Spleen (tissue), 11 donors: ENCODE measurements around the gene ZNF652. TPM values are rescaled to one million over a fixed set of nuclear protein-coding genes. Genes with fewer than 3 reads are reported as not detected.
A peak's percentile ranks its signal among the peaks of the same experiment; 100 is the strongest.

Experiments used
- DNase-seq: peaks from one replicate; pipeline ENCODE4 v3.0.0-alpha.2; 2020
- H3K27ac ChIP-seq, 8 donors: fragments of 200-600 bp; sonication (generic) in 7 of 8; 1 replicate in 4 of 8; 2 replicates in 4 of 8; pipeline versions ENCODE4 v1.5.0 to v1.8.0; 2016 to 2021; ENCODE audit warnings: inconsistent platforms in 4 of 8, mild to moderate bottlenecking in 4 of 8, moderate library complexity in 1 of 8
- H3K27me3 ChIP-seq, 7 donors: fragments of 200-600 bp; sonication (generic) in 6 of 7; replicated peaks in 1 of 7; 1 replicate in 4 of 7; 2 replicates in 3 of 7; pipeline versions ENCODE4 v1.5.0 to v1.8.0; 2016 to 2021; ENCODE audit warnings: inconsistent platforms in 3 of 7, mild to moderate bottlenecking in 1 of 7
- H3K36me3 ChIP-seq, 6 donors: fragments of 200-600 bp; sonication (generic) in 5 of 6; 1 replicate in 4 of 6; 2 replicates in 2 of 6; pipeline versions ENCODE4 v1.5.0 to v1.8.0; 2016 to 2021; ENCODE audit warnings: inconsistent platforms in 2 of 6
- H3K4me1 ChIP-seq, 6 donors: fragments of 200-600 bp; sonication (generic) in 5 of 6; 1 replicate in 3 of 6; 2 replicates in 3 of 6; pipeline versions ENCODE4 v1.5.0 to v1.8.0; 2016 to 2021; ENCODE audit warnings: inconsistent platforms in 3 of 6
- H3K4me3 ChIP-seq, 8 donors: fragments of 200-600 bp; sonication (generic) in 7 of 8; 1 replicate in 4 of 8; 2 replicates in 4 of 8; pipeline versions ENCODE4 v1.5.0 to v1.8.0; 2016 to 2021; ENCODE audit warnings: inconsistent platforms in 4 of 8, mild to moderate bottlenecking in 4 of 8, moderate library complexity in 2 of 8
- H3K9me3 ChIP-seq, 8 donors: fragments of 200-600 bp; sonication (generic) in 7 of 8; 1 replicate in 4 of 8; 2 replicates in 4 of 8; pipeline versions ENCODE4 v1.5.0 to v1.8.0; 2016 to 2021; ENCODE audit warnings: inconsistent platforms in 4 of 8
- CTCF ChIP-seq, 11 experiments: fragments of 200-600 bp in 7 of 11; fragments of 450-650 bp in 4 of 11; sonication (generic) in 4 of 11; IDR thresholded peaks in 8 of 11; conservative IDR thresholded peaks in 3 of 11; 1 replicate in 7 of 11; 2 replicates in 4 of 11; pipeline versions ENCODE4 v1.4.0 to v1.8.0; 2016 to 2021; ENCODE audit warnings: antibody characterized with exemption in 11 of 11, inconsistent platforms in 4 of 11, mild to moderate bottlenecking in 1 of 11
- POLR2A ChIP-seq, 3 donors: fragments of 450-650 bp; IDR thresholded peaks; one replicate each; pipeline ENCODE4 v1.5.1; 2017; ENCODE audit warnings: antibody characterized with exemption in 3 of 3, mild to moderate bottlenecking in 1 of 3
- POLR2AphosphoS5 ChIP-seq, 3 donors: sonication (generic); formaldehyde crosslinking; IDR thresholded peaks; one replicate each; pipeline ENCODE4 v1.5.1; 2017; ENCODE audit warnings: antibody characterized with exemption in 3 of 3
- WGBS, 5 donors: extraction: QIAGEN DNeasy Blood & Tissue Kit in 3 of 5; methylation state at CpG; one replicate each; pipeline versions ENCODE4 v1.1.5 to v1.1.7; 2013 to 2018; 5-methylcytosine and 5-hydroxymethylcytosine counted together
- intact Hi-C: fragments of 100-400 bp; cut with DNase I; formaldehyde crosslinking; loops from one replicate; pipeline ENCODE4 v1.15.0; 2023; ENCODE audit warnings: low total_unique reads
- polyA plus RNA-seq, 3 donors: library from polyadenylated mRNA; stranded (reverse); fragments of 200-250 nt; gene quantifications; one replicate each; pipeline ENCODE4 v1.2.1, GENCODE V29; 2013
- total RNA-seq, 7 donors: library from RNA; depleted of rRNA in 3 of 7; stranded (reverse); fragments of >200 nt in 3 of 7; fragmentation: NEBNext Ultra II Directional in 4 of 7; extraction: Animal tissue kit (Norgen Biotek cat#: 25700) in 4 of 7; gene quantifications; one replicate each; pipeline versions ENCODE4 v1.1.0 to v1.2.1, GENCODE V29; 2016 to 2021
- donor health status: healthy with polysubstance abuse.
- donor health status: DM: no; HTN: no; CAD: no; lungs with moderate emphysema.
- donor health status: DM: no; HTN: no; CAD: no.
- donor health status: Bipolar disorder and iron deficiency.
- donor health status: healthy.
- donor health status: DM: no; HTN: no; CAD: no.
- donor health status: DM: yes; HTN: yes; CAD: no.

Gene ZNF652
- total and polyA plus RNA-seq, 10 donors = 18.2 to 73.9 (median 52.5) TPM

GRCh38 chr17:49333804-49334203, 28.2 kb downstream of the ZNF652 start:
- peaks cover 0 to 68% (median 13%) of the 10 kb centered on the region in 6 donors for H3K4me1 ChIP-seq
- TF ChIP-seq POLR2AphosphoS5 (IDR thresholded peaks at IDR 0.05) = no peak
- TF ChIP-seq POLR2A (IDR thresholded peaks at IDR 0.05) = no peak
- TF ChIP-seq CTCF (IDR thresholded peaks at IDR 0.05 in 8 of 11, conservative IDR thresholded peaks at IDR 0.05 in 3 of 11) = no peak
- no peaks in the 10 kb centered on the region for H3K36me3 ChIP-seq
- H3K4me3 ChIP-seq = no peak overlapping the region
- H3K27ac ChIP-seq = no peak overlapping the region
- H3K27me3 ChIP-seq = no peaks in the 10 kb centered on the region
- DNase-seq = no peak
- H3K9me3 ChIP-seq = no peaks in the 10 kb centered on the region
- intact Hi-C loops = no loop called here
- WGBS, 5 donors = 51 to 77% (median 69%) methylated on average over 1 of the region's 1 CpG

- 66 to 78% (median 74%) methylated on average over 5 of the region's 5 CpGs for WGBS, 5 donors
- H3K4me3 ChIP-seq = peak overlapping the region in 1 of 8 donors; percentile 8
- DNase-seq = no peak
Observed at GRCh38 chr17:49327835-49328784, 33.9 kb downstream of the ZNF652 start.

GRCh38 chr17:49325980-49326379, 36.1 kb downstream of the ZNF652 start:
- no peaks in the 10 kb centered on the region for H3K36me3 ChIP-seq
- no peak overlapping the region for H3K4me3 ChIP-seq
- TF ChIP-seq POLR2AphosphoS5 (IDR thresholded peaks at IDR 0.05) (no peak), CTCF (IDR thresholded peaks at IDR 0.05 in 8 of 11, conservative IDR thresholded peaks at IDR 0.05 in 3 of 11) (no peak), POLR2A (IDR thresholded peaks at IDR 0.05) (no peak)
- peaks cover 0 to 67% (median 17%) of the 10 kb centered on the region in 6 donors for H3K4me1 ChIP-seq
- no peaks in the 10 kb centered on the region for H3K27me3 ChIP-seq
- no peak for DNase-seq
- 94 to 99% (median 96%) methylated on average over 2 of the region's 2 CpGs for WGBS, 5 donors
- H3K27ac ChIP-seq = no peak overlapping the region
- H3K9me3 ChIP-seq = no peaks in the 10 kb centered on the region
- intact Hi-C loops = no loop called here

More at GRCh38 chr17:49327835-49328784, 33.9 kb downstream of the ZNF652 start:
- no peaks in the 10 kb centered on the region for H3K36me3 ChIP-seq
- no peaks in the 10 kb centered on the region for H3K9me3 ChIP-seq
- TF ChIP-seq CTCF (IDR thresholded peaks at IDR 0.05 in 8 of 11, conservative IDR thresholded peaks at IDR 0.05 in 3 of 11) (no peak), POLR2AphosphoS5 (IDR thresholded peaks at IDR 0.05) (no peak), POLR2A (IDR thresholded peaks at IDR 0.05) (no peak)
- intact Hi-C loops = no loop called here
- no peaks in the 10 kb centered on the region for H3K27me3 ChIP-seq
- peak overlapping the region in 7 of 8 donors; percentile 11 to 65 (median 34) for H3K27ac ChIP-seq
- H3K4me1 ChIP-seq = peaks cover 0 to 67% (median 13%) of the 10 kb centered on the region in 6 donors

- TF ChIP-seq POLR2A (IDR thresholded peaks at IDR 0.05) (no peak), CTCF (IDR thresholded peaks at IDR 0.05 in 8 of 11, conservative IDR thresholded peaks at IDR 0.05 in 3 of 11) (no peak), POLR2AphosphoS5 (IDR thresholded peaks at IDR 0.05) (no peak)
- H3K36me3 ChIP-seq = peaks cover 0 to 22% (median 1%) of the 10 kb centered on the region in 6 donors
- H3K27me3 ChIP-seq = no peaks in the 10 kb centered on the region
- H3K4me1 ChIP-seq = peaks cover 22 to 56% (median 34%) of the 10 kb centered on the region in 6 donors
- WGBS, 5 donors = 76 to 90% (median 84%) methylated on average over 6 of the region's 6 CpGs
- H3K4me3 ChIP-seq = no peak overlapping the region
- H3K9me3 ChIP-seq = no peaks in the 10 kb centered on the region
- intact Hi-C loops = loop anchor here (10.0 kb wide), 1 partner anchor 46 kb away; the partner anchor contains the start of gene ZNF652
- H3K27ac ChIP-seq = no peak overlapping the region
- no peak for DNase-seq
Observed at GRCh38 chr17:49318435-49318965, 43.5 kb downstream of the ZNF652 start.
